PC-3 (cell line): ENCODE measurements around the gene DNAAF1. TPM values are rescaled to one million over a fixed set of nuclear protein-coding genes. Genes with fewer than 3 reads are reported as not detected.

Experiments used
- ATAC-seq: fragments of 200-7000 bp; cut with Tn5 transposase; 2 replicates; pipeline ENCODE4 v1.9.1; 2020; ENCODE audit warnings: mild to moderate bottlenecking, moderate library complexity
- BruUV-seq: library from RNA; stranded (reverse); fragments of 400-500 nt; replicated peaks from 2 replicates; lab custom pipeline; 2021; lab: Mats Ljungman, UMichigan
- CTCF ChIA-PET: fragments of 300-600 bp; sonication (Branson Sonifier 250); formaldehyde crosslinking; loops from one replicate; lab custom pipeline; 2022; ENCODE audit warnings: antibody characterized with exemption; lab: Charles Lee
- POLR2A ChIA-PET: fragments of 300-600 bp; sonication (Branson Sonifier 250); formaldehyde crosslinking; loops from one replicate; lab custom pipeline; 2022; ENCODE audit warnings: antibody characterized with exemption; ENCODE audit not compliant: unreplicated experiment; lab: Charles Lee
- DNase-seq: peaks from one replicate; pipeline ENCODE4 v3.0.0-alpha.2; 2015
- H2AFZ ChIP-seq: fragments of 300-600 bp; sonication (generic); 2 replicates; pipeline ENCODE4 v1.6.0; 2016; ENCODE audit warnings: antibody characterized with exemption, low read length
- H3F3A ChIP-seq: fragments of 300-600 bp; sonication (generic); one replicate; pipeline ENCODE4 v1.6.0; 2017; ENCODE audit warnings: antibody characterized with exemption, low read length, control low read depth, mild to moderate bottlenecking; ENCODE audit not compliant: unreplicated experiment
- H3K27ac ChIP-seq: fragments of 300-600 bp; sonication (generic); 2 replicates; pipeline ENCODE4 v1.5.1; 2016; ENCODE audit warnings: mild to moderate bottlenecking, low read length
- H3K27me3 ChIP-seq: fragments of 300-600 bp; sonication (generic); 2 replicates; pipeline ENCODE4 v1.6.1; 2016; ENCODE audit warnings: low read length, mixed read lengths
- H3K36me3 ChIP-seq: fragments of 300-600 bp; sonication (generic); 2 replicates; pipeline ENCODE4 v1.6.1; 2016; ENCODE audit warnings: low read depth, mixed run types, low read length, mixed read lengths
- H3K4me1 ChIP-seq: fragments of 300-600 bp; sonication (generic); 2 replicates; pipeline ENCODE4 v1.5.1; 2016; ENCODE audit warnings: low read length; ENCODE audit not compliant: insufficient read depth
- H3K4me2 ChIP-seq: fragments of 300-600 bp; sonication (generic); 2 replicates; pipeline ENCODE4 v1.6.0; 2016; ENCODE audit warnings: low read length
- H3K4me3 ChIP-seq: fragments of 300-600 bp; sonication (generic); 2 replicates; pipeline ENCODE4 v1.5.1; 2016; ENCODE audit warnings: mild to moderate bottlenecking, low read length, mixed read lengths
- H3K79me2 ChIP-seq: fragments of 300-600 bp; sonication (generic); 2 replicates; pipeline ENCODE4 v1.6.1; 2017; ENCODE audit warnings: low read length, mixed read lengths
- H3K9ac ChIP-seq: fragments of 300-600 bp; sonication (generic); 2 replicates; pipeline ENCODE4 v1.6.0; 2016; ENCODE audit warnings: mild to moderate bottlenecking, low read length
- H3K9me2 ChIP-seq: fragments of 300-600 bp; sonication (generic); replicated peaks from 2 replicates; pipeline ENCODE4 v1.6.1; 2016; ENCODE audit warnings: mixed run types, low read length, mixed read lengths
- H3K9me3 ChIP-seq: fragments of 300-600 bp; sonication (generic); 2 replicates; pipeline ENCODE4 v1.6.1; 2016; ENCODE audit warnings: low read length, mixed read lengths
- H4K20me1 ChIP-seq: fragments of 300-600 bp; sonication (generic); 2 replicates; pipeline ENCODE4 v1.6.1; 2016; ENCODE audit warnings: low read length, mixed read lengths
- CTCF ChIP-seq: fragments of 300-600 bp; sonication (generic); conservative IDR thresholded peaks from 2 replicates; pipeline ENCODE4 v1.5.1; 2017; ENCODE audit warnings: antibody characterized with exemption, low read depth, mild to moderate bottlenecking, low read length
- EZH2 ChIP-seq: fragments of 300-600 bp; sonication (generic); IDR thresholded peaks from one replicate; pipeline ENCODE4 v1.6.1; 2017; ENCODE audit warnings: antibody characterized with exemption, mild to moderate bottlenecking, low read length; ENCODE audit not compliant: unreplicated experiment
- EZH2phosphoT487 ChIP-seq: fragments of 300-600 bp; sonication (generic); IDR thresholded peaks from 2 replicates; pipeline ENCODE4 v1.6.1; 2018; ENCODE audit warnings: mild to moderate bottlenecking, antibody characterized with exemption, low read length, borderline replicate concordance
- intact Hi-C: fragments of 100-400 bp; cut with micrococcal nuclease; formaldehyde crosslinking; loops from 2 replicates; pipeline ENCODE4 v1.9.0; 2023
- total RNA-seq: library from RNA; depleted of rRNA; stranded (reverse); fragments of >200 nt; gene quantifications from 2 replicates; pipeline ENCODE4 v1.2.3, GENCODE V29; 2014

The DNAAF1 gene
- total RNA-seq, 1 experiment from 2014 or later = not detected

DNA sequence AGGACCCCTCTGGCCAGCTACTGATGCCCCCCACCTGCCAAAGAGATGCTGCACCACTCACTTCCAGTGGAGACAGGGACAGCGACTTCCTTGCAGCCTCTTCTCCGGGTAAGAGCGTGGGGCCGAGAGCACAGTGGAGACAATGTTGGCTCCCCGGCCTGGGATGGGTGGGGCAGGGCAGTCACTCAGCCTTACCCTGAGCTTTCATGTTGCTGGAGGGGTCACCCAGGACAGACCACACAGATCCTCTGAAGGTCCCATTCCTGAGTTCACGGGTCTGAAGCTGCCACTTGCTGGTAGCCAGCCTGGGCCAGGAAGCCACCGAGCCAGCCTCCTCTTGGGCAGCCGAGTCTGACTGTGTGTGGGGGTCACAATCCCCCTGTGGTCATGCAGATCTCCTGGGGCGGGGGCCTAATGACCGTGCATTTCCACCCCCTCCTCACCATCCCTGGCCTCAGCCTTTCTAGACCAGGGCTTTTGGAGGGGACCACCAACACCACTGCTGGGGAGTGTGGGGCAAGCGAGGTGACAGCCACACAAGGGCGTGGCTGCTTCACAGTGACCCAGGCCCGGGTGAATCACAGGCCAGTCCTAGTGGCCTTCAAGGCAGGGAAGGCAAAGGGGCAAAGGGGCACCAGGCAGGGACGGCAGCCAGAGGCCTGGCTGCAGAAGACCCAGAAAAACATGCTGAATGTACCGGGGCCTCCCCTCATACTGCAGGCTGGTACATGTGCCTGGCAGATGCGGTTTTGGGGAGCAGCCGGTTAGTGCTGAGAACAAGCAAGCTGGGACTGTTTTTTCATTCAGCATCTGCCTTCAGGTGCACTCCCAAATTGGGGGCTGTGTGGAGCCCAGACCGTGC lies 31.3 kb downstream of the DNAAF1 start:
- Histone ChIP-seq H3K27me3 (no peaks in the 10 kb centered on the region), H3K36me3 (no peaks in the 10 kb centered on the region), H3K79me2 (no peaks in the 10 kb centered on the region), H3F3A (no peaks in the 10 kb centered on the region), H4K20me1 (no peaks in the 10 kb centered on the region), H3K4me2 (peak overlapping the region; percentile 63; the same call in 1 of the 2 replicates), H2AFZ (no peak overlapping the region), H3K4me3 (no peak overlapping the region), H3K27ac (peak overlapping the region; percentile 46), H3K9me2 (no peaks in the 10 kb centered on the region), H3K9me3 (no peaks in the 10 kb centered on the region), H3K9ac (no peak overlapping the region), H3K4me1 (peaks cover 20% of the 10 kb centered on the region)
- no peak for TF ChIP-seq EZH2phosphoT487
- TF ChIP-seq CTCF = no peak
- no peak for TF ChIP-seq EZH2
- ChIA-PET POLR2A (interaction anchor here (0.6 kb wide), 2 partner anchors 132 to 192 kb away, joined by 3 to 5 read pairs; partner anchors contain the start of gene ATP2C2), CTCF (interaction anchor here (1.6 kb wide), 1 partner anchor 10 kb away, joined by 5 read pairs; the partner anchor contains the start of gene TAF1C)
- ATAC-seq = no peak
- no TSS peak for BruUV-seq
- DNase-seq = no peak
- intact Hi-C loops = loop anchor here (5.0 kb wide), 1 partner anchor 219 kb away; no protein-coding TSS in a partner anchor

DNA sequence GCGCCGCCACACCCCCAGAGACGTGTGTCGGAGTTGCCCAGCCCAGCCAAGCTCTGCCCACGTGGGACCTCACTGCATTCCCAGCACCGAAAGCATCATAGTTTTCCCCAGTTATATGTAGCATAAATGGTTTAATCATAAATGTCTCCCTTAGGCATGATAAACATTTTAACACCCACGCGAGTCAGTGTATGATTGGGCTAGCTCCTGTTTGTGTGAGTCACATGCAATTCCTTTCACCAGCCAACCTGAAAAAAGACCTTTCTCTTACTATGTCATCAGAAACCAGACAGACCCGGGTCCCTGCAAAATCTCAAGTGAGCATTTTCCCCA lies 32.6 kb downstream of the DNAAF1 start:
- no peak overlapping the region for H3K4me2 ChIP-seq
- intact Hi-C loops = loop anchor here (5.0 kb wide), 1 partner anchor 220 kb away; no protein-coding TSS in a partner anchor
- no peak overlapping the region for H3K27ac ChIP-seq
- no peaks in the 10 kb centered on the region for H3F3A ChIP-seq
- peaks cover 20% of the 10 kb centered on the region for H3K4me1 ChIP-seq
- H3K9me3 ChIP-seq = no peaks in the 10 kb centered on the region
- no peaks in the 10 kb centered on the region for H3K36me3 ChIP-seq
- no peak overlapping the region for H3K9ac ChIP-seq
- H4K20me1 ChIP-seq = no peaks in the 10 kb centered on the region
- POLR2A ChIA-PET = no interaction called here
- no peaks in the 10 kb centered on the region for H3K9me2 ChIP-seq
- no peak for TF ChIP-seq EZH2
- TF ChIP-seq CTCF = no peak
- TF ChIP-seq EZH2phosphoT487 = no peak
- BruUV-seq = no TSS peak
- no peaks in the 10 kb centered on the region for H3K27me3 ChIP-seq
- ATAC-seq (peak; percentile 18), DNase-seq (no peak)
- H3K4me3 ChIP-seq = no peak overlapping the region
- CTCF ChIA-PET = interaction anchor here (1.6 kb wide), 1 partner anchor 9 kb away, joined by 5 read pairs; the partner anchor contains the start of gene TAF1C
- H2AFZ ChIP-seq = no peak overlapping the region
- no peaks in the 10 kb centered on the region for H3K79me2 ChIP-seq
